Measurements from ENCODE around the gene SCNM1. TPM values are rescaled to one million over a fixed set of nuclear protein-coding genes. Genes with fewer than 3 reads are reported as not detected.

The SCNM1 gene
- total and polyA plus RNA-seq, 9 of the 15 experiments (the other 6 are each of a cell fraction or from before 2014, with no cell fraction given): 17.2 to 204 (median 63.0) TPM

- peaks cover 61% of the 10 kb centered on the region; the same call in 2 of the 3 replicates for H3K36me3 ChIP-seq (ENCODE audit: control insufficient read depth, insufficient read depth, low read length)
- no peak for ATAC-seq
- TSS peak; percentile 49 for BruUV-seq (replicated peaks)
These were observed 10.6 kb downstream of the SCNM1 start for GRCh38 chr1:151176514-151177045.

More at GRCh38 chr1:151176514-151177045, 10.6 kb downstream of the SCNM1 start:
- ChIA-PET CTCF (ENCODE audit: low intra/inter-chr PET ratio) (no interaction called here), POLR2A (interaction anchor here (1.5 to 1.8 kb wide), 2 partner anchors 10 to 13 kb away, joined by 5 to 6 read pairs; partner anchors contain the start of genes LYSMD1, SCNM1 and VPS72)
- Histone ChIP-seq H3K4me3 (no peak overlapping the region), H3K4me2 (ENCODE audit: insufficient read depth, low read length) (no peak overlapping the region), H4K20me1 (replicated peaks; ENCODE audit: control insufficient read depth, insufficient read depth, low read length) (no peaks in the 10 kb centered on the region), H3K27ac (ENCODE audit: extremely low read depth, low read depth, low read length) (no peak overlapping the region), H3K27me3 (ENCODE audit: control insufficient read depth in 2 of 2, insufficient read depth in 2 of 2, low read length in 2 of 2) (no peaks in the 10 kb centered on the region), H3K4me1 (replicated peaks in 1 of 2; ENCODE audit: control insufficient read depth in 2 of 2, insufficient read depth in 2 of 2, low read length in 2 of 2) (no peaks in the 10 kb centered on the region; a peak in 1 of 5 replicates), H3K79me2 (ENCODE audit: control insufficient read depth, insufficient read depth, low read length) (no peaks in the 10 kb centered on the region), H3K9me1 (ENCODE audit: control insufficient read depth, insufficient read depth, low read length) (no peaks in the 10 kb centered on the region), H3K9ac (ENCODE audit: insufficient read depth in 1 of 2, low read depth in 2 of 2, low read length in 2 of 2) (0 out of 4 replicates have a peak overlapping the region, but pooled peaks of 1 of the 2 experiments have one; percentile 21), H3K9me3 (replicated peaks; ENCODE audit: control insufficient read depth, insufficient read depth, low read depth, low read length) (no peaks in the 10 kb centered on the region), H2AFZ (ENCODE audit: low read depth, low read length) (no peak overlapping the region)
- intact Hi-C loops (cut with micrococcal nuclease) (no loop called here), in situ Hi-C loops (cut with MboI) (no loop called here)
- FAIRE-seq (no peak), DNase-seq (ENCODE audit: extremely low read depth in 1 of 4, low spot score in 3 of 4) (no peak)
- TF ChIP-seq CEBPG (CRISPR knock-in tag; IDR thresholded peaks at IDR 0.05) (no peak), CEBPG (tag; conservative IDR thresholded peaks at IDR 0.05 in 1 of 2, IDR thresholded peaks at IDR 0.05 in 1 of 2) (peak in 1 of 2 experiments; percentile 15; a peak in 1 of 4 replicates), NONO (IDR thresholded peaks at IDR 0.05; ENCODE audit: low read depth in 2 of 2, low read length in 1 of 2) (no peak), ATF3 (IDR thresholded peaks at IDR 0.05) (peak; percentile 45; the same call in 1 of the 2 replicates), ATF3 (CRISPR knock-in tag; conservative IDR thresholded peaks at IDR 0.05) (no peak)
- 92% methylated on average over 17 of the region's 17 CpGs for WGBS (ENCODE audit: insufficient coverage, low coverage, missing lambda C conversion rate)
